ENCODE data around the gene STAT5A.
"Not testable (repeated sequence)": the region's sequence is repeated elsewhere in the genome, so short reads cannot be mapped to it uniquely, and the experiment has no call there.

STAT5A gene

DNA sequence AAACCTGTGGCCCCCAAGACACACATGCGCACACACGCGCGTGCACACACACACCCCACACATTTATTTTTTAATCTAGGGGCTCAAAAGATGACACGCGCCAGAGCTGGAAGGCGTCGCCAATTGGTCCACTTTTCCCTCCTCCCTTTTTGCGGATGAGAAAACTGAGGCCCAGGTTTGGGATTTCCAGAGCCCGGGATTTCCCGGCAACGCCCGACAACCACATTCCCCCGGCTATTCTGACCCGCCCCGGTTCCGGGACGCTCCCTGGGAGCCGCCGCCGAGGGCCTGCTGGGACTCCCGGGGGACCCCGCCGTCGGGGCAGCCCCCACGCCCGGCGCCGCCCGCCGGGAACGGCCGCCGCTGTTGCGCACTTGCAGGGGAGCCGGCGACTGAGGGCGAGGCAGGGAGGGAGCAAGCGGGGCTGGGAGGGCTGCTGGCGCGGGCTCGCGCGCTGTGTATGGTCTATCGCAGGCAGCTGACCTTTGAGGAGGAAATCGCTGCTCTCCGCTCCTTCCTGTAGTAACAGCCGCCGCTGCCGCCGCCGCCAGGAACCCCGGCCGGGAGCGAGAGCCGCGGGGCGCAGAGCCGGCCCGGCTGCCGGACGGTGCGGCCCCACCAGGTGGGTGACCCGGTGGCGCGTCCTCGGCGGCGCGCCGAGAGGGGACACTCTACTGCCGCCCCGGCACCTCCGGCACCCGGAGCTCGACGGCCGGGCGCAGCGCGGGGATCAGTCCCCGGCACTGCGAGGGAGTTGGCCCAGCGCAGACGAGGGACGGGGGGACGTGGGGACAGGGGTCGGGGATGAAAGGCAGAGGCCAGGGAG is at the start of gene STAT5A:
Gene STAT5A, plus strand, starts transcription at position 522 of the 826 bp plus-strand sequence. CDS start 914 bp downstream, outside the sequence.
- DNase-seq = peak; percentile 58

DNA sequence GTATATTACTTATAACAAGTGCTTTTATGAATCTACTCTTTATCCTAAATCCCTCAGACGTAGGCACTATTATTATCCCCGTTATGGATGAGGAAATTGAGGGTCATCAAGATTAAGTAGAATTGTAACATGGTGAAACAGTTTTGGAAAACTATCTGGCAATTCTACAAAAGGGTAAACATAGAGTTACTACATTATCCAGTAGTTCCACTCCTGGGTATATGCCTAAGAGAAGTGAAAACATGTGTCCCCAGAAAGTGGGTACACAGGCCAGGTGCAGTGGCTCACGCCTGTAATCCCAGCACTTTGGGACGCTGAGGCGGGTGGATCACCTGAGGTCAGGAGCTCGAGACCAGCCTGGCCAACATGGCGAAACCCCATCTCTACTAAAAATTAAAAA is 48.7 kb upstream of the STAT5A start:
- not testable (repeated sequence) for DNase-seq

DNA sequence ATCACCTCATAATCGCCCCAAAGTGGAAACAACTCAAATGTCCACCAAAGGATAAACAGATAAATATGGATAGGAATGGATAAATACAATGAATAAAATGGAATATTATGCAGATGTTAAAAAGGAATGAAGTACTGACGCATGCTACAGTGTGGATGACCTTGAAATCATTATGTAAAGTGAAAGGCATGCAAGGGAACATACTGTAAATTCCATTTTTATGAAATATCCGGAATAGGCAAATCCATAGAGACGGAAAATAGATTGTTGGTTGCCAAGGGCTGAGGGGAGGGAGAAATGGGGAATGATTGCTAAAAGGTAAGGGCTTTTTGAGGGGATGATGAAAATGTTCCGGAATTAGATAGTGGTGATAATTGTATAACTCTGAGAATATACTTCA is 48.1 kb upstream of the STAT5A start:
- DNase-seq = no peak

DNA sequence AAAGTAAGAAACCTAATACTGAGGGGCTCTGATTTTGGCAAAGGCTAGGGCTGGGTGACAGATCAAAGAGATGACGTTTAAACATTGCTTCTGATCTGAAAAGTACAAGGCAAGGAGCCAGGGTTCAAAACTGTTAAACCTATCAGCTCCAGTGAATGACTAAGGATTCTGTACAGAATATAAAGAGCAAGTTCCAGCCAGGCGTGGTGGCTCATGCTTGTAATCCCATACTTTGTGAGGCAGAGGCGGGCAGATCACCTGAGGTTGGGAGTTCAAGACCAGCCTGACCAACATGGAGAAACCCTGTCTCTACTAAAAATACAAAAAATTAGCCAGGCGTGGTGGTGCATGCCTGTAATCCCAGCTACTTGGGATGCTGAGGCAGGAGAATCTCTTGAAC is 47.4 kb upstream of the STAT5A start:
- DNase-seq = not testable (repeated sequence)

DNA sequence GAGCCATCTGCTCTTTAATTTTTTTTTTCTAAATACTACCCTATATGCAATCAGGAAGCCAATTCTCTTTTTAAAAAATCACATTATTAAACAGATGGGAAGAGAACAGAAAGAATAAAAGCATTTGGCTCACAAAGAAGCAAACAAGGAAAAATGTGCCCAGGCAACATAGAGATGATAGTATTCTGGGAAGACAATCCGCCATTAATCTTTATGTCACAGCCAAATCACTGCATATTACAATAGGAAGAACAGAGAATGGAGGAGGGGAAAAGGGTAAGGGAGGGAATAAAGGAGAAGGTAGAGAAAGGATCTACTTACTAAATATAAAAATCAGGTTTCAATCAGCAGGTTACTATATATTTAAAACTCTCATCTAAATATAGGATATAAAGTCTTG is 46.4 kb upstream of the STAT5A start:
- DNase-seq = no peak

DNA sequence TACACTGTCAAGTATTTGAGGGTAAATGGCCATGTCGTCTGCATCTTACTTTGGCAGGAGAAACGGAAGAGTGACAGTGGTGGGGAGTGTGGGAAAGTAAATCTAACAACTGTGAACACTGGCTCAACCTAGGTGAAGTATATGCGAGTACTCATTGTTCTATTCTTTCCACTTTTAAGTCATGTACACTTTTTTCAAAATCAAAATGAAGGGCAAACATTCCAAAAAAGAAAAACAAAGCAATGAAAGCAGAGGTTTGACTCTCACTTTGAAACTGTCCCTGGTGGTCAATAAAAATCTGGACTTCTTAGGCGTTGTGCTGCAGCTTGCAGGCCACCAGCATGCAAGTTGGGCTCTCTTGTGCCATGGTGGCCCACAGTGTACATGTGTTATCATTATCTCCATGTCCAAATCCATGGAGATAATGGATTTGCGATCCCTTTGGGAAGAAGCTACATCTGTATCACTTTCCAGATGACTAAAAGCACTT is 44.8 kb upstream of the STAT5A start:
- no peak for DNase-seq

DNA sequence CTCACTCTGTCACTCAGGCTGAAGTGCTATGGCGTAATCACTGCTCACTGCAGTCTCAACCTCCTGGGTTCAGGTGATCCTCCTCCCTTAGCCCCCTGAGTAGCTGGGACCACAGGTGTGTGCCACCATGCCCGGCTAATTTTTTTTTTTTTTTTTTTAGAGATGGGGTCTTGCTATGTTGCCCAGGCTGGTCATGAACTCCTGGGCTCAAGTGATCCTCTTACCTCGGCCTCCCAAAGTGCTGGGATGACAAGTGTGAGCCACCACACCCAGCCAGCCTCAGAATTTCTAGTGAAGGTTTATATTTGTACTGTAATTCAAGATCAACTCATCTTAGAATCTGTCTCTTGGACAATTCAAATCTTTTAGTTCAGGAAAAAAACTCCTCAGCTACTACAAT is 44.2 kb upstream of the STAT5A start:
- DNase-seq = not testable (repeated sequence)

DNA sequence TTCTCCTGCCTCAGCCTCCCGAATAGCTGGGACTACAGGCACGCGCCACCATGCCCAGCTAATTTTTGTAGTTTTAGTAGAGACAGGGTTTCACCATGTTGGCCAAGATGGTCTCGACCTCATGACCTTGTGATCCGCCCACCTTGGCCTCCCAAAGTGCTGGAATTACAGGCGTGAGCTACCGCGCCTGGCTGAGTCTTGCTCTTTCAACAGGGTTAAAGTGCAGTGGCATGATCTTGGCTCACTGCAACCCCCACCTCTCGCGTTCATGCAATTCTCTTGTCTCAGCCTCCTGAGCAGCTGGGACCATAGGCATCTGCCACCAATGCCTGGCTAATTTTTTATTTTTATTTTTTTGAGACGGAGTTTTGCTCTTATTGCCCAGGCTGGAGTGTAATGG is 43.1 kb upstream of the STAT5A start:
- not testable (repeated sequence) for DNase-seq

DNA sequence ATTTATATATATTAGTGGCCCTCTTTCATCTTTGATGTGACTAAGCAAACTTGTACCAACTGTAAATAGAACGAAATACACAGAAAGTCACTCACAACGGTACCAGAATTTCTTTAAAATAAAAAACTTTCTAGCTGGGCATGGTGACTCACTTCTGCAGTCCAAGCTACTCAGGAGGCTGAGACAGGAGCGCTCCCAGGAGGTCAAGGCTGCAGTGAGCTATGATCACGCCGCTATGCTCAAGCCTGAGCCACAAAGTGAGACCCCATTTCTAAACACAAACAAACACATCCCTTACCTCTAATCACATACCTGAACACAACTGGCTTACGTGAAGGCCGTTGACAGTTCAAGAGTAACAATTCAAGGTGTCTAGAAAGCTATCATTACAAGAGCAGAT is 41.8 kb upstream of the STAT5A start:
- DNase-seq = no peak

DNA sequence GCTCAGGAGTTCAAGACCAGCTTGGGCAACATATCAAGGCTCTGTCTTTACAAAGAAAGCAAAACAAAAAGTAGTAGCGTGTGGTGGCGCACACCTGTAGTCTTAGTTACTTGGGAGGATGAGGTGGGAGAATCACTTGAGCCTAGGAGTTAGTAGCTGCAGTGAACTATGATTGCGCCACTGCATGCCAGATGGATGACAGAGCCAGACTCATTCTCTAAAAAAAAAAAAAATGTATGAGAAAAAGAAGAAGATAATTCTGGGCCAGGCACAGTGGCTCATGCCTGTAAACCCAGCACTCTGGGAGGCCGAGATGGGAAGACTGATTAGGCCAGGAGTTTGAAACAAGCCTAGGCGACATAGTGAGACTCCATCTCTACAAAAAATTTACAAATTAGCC is 40.6 kb upstream of the STAT5A start:
- DNase-seq = no peak

DNA sequence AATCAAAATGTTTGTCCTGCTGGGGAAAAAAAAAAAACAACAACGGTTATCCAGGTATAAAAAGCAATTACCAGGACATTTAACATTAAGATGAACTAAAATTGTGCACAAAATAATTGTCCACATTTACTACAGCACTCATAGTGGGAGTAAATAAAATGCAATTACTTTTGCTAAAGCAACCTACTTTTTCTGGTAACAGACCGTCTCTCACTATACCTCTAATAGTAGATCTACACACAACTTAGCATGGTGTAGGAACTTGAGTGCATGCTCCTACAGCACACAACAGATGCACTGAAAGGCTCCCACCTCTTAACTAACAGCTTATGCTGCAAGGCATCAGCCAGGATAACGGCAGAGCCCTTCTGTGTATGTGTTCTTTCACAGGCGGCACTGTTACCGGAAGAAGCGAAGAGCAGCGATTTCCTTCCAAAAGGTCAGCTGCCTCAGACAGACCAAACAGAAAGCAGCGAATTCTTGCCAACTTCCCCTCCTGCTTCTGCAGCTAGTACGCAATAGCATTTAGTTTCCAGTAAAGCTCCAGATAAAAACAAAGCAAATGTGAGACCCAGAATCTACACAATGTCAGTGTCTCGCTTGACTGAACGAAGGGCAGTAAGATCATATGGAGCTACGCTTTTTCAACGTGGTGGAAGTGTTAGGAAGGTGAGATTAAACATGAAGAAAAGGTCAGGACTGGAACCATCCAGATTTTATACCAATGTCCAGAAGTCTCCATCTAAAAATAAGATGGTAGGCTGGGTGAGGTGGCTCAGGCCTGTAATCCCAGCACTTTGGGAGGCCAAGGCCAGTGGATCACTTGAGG is 39.7 kb upstream of the STAT5A start:
- DNase-seq = peak; percentile 65

DNA sequence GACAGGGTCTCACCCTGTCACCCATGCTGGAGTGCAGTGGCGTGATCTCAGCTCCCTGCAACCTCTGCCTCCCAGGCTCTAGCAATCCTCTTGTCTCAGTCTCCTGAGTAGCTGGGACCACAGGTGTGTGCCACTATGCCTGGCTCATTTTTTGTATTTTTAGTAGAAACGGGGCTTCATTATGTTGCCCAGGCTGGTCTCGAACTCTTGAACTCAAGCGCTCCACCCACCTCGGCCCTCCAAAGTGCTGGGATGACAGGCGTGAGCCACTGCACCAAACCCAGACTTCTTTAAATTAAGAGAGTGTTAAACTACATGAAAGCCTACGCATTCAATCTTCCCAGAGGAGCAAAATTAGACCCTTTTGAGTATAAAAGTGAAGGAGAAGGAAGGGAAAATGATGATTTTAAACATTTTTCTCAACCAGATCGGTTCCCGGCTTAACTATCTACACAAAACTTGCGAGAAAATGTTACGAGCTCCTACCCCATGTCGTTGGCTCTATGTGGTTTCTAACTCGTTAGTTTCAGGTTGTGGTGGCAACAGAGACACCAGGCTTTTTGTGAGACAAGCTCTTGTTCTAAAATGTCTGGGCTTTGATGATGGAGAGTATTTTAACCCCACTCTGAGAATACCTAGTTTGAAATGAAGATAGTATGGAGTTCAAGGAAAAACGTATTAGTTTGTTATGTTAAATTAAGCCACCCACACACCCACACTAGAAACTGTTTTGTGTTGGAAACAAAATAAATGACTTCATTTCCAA is 38.4 kb upstream of the STAT5A start:
- no peak for DNase-seq

DNA sequence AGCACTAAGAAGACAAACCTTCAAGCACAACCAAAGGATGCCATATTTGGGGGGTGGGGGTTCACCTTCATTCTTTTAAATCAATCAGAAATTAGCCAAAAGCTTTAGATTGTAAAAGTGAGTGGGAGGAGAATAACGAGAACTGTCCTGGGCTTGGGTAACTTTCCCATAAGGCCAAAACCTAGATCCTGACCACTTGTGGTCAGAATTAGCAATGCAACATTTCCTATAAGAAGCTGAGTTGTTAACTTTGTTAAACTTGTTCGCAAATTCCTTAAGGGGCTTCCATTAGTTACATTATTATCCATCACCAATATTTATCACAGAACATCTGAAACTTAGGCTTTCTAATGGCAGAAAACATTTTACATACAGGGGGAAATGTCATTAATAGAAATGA is 37.2 kb upstream of the STAT5A start:
- DNase-seq = no peak

DNA sequence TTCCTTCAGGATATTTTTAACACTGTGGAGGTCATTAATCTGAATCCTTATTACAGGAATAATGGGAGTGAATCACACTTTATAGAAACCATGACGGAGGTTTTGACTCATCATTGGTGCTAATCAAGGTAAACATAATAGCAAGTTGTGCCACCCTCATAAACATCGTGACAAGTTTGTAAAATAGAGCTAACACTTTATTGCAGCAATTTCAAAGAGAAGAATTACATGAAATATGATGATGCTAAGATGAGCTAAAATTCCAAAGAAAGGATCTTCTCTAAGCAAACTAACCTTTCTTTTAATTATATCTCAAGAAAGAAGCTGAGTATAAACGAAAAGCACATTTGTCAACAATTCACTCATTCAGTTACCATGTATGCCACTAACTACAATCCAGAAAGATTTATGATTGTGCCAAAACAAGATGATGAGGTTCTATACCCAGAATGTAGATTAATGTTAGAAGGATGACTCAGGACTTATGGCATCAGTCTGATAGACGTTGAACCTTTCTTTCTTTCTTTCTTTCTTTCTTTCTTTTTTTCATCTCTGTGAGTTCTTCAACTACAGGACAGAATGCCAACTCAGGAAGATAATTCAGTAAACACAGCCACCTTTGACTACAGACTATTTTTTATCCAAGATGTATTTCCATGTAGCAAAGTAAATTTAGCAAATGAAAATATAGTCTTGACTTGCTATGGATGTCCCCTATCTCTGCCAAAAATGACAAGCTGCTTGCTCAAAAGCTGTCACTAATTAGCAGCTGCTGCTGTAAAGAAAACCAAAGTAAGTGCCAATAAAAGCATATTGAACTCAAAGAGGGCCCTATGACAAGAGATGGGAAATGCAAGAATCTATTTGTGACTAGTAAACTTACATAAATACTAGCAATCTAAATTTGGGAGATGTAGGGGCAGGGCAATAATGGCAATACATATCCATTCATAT is 35.4 kb upstream of the STAT5A start:
- DNase-seq = no peak

DNA sequence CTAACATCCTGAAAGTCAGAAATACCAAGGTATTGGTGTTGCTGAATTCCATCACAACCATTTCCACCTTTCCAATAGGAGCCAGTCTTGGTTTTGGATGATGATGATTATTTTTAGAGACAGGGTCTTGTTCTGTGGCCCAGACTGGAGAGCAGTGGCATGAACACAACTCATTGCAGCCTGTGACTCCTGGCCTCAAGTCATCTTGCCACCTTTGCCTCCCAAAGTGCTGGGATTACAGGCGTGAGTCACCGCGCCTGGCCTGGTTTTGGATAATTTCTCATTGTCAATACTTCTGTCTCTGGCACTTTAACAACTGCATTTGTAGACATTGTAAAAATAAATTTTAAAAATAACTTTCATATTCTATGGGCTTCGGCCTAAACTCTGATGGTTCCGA is 34.7 kb upstream of the STAT5A start:
- no peak for DNase-seq

DNA sequence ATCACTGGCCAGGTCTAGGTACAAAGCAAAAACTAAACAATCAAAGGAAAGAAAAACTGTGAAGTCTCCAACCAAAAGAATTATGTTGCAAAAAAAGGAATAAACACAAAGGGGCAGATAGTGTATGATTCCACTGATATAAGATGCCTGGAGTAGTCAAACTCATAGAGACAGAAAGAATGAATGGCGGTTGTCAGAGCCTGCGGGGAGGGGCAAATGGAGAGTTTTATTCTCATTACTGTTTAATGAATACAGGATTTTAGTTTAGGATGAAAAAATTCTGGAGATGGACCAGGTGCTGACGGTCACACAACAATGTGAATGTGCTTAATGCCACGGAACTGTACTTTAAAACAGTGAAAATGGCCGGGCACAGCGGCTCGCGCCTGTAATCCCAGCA is 32.9 kb upstream of the STAT5A start:
- no peak for DNase-seq

DNA sequence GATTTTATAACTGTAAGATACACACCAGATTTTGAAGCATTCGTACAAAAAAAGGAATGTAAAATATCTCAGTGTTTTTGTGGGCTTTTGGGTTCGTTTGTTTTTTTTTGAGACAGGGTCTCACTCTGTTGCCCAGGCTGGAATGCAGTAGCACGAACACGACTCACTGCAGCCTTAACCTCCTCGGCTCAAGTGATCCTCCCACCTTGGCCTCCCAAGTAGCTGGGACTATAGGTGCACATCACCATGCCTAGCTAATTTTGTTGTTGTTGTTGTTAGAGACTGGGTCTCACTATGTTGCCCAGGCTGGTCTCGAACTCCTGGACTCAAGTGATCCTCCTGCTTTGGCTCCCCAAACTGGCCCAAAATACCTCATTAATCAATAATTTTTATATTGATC is 28.0 kb upstream of the STAT5A start:
- DNase-seq = no peak

DNA sequence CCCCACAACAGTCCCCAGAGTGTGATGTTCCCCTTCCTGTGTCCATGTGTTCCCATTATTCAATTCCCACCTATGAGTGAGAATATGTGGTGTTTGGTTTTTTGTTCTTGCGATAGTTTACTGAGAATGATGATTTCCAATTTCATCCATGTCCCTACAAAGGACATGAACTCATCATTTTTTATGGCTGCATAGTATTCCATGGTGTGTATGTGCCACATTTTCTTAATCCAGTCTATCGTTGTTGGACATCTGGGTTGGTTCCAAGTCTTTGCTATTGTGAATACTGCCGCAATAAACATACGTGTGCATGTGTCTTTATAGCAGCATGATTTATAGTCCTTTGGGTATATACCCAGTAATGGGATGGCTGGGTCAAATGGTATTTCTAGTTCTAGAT is 23.9 kb upstream of the STAT5A start:
- DNase-seq = not testable (repeated sequence)

DNA sequence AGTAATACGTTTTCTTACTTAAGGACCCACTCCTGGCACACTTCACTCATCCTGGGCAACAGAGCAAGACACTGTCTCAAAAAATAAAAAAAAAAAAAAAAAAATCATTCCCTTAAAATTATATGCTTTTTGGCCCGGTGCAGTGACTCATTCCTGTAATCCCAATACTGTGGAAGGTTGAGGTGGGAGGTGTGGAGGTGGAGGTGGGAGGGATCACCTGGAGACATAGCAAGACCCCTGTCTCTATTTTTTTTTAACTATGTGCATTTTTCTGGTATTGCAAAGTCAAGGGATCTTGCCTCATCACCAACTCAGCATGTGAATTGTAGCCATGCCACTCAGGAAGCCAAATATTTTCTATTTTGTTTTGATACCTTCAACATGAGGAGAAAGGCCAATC is 21.8 kb upstream of the STAT5A start:
- no peak for DNase-seq

DNA sequence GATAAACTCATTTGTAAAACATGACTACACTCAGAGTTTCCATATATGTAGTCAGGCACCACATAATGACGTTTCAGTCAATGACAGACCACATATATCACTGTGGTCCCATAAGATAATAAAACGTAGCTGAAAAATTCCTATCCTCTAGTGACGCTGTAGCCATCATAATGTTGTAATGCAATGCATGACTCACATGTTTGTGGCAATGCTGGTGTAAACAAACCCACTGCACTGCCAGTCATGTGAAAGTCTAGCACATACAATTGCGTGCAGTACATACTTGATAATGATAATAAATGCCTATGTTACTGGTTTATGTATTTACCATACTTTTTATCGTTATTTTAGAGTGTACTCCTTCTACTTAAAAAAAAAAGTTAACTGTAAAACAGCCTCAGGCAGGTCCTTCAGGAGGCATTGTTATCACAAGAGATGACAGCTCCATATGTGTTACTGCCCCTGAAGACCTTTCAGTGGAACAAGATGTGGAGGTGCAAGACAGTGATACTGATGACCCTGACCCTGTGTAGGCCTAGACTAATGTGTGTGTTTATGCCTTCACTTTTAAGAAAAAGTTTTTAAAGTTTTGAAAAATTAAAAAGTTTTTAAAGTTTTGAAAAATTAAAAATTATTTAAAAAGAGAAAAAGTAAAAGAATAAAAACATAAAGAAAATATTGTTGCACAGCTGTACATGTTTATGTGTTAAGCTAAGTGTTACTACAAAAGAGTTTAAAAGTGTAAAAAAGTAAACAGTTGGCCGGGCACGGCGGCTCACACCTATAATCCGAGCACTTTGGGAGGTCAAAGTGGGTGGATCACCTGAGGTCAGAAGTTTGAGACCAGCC is 21.2 kb upstream of the STAT5A start:
- no peak for DNase-seq

DNA sequence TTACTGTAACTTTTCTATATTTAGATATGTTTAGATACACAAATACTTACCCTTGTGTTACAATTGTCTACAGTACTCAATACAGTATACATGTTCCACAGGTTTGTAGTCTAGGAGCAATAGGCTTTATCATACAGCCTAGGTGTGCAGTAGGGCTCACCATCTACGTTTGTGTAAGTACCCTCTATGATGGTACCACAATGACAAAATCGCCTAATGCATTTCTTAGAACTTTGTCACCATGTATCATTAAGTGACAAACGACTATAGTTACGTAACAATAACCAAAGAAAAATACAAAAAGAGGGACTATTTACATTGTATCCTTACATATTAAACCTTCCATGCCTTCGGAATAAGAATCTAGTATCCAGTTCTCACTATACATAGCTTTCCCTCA is 20.1 kb upstream of the STAT5A start:
- no peak for DNase-seq

All from activated CD4-positive, alpha-beta T cell treated with anti-CD3 and anti-CD28 coated beads for 1 hour (primary cell).